RWPE1 (cell line): ENCODE results near the gene CD300LD.

Experiments used
- CTCF ChIA-PET: fragments of 350-600 bp; sonication (Branson Sonifier 250); formaldehyde crosslinking; extraction: SDS; loops from one replicate; lab custom pipeline; 2021; lab: Yijun Ruan, JAX
- POLR2A ChIA-PET: fragments of 400-600 bp; formaldehyde crosslinking; extraction: SDS; loops from one replicate; lab custom pipeline; 2020; ENCODE audit warnings: antibody characterized with exemption; ENCODE audit not compliant: low non-redundant PET; lab: Yijun Ruan, JAX
- DNase-seq: peaks from one replicate; pipeline ENCODE4 v3.0.0; 2012; ENCODE audit warnings: low spot score
- H3K27ac ChIP-seq: fragments of 450-650 bp; 2 replicates; pipeline ENCODE4 v1.5.1; 2017
- TF ChIP-seq, protein P1 (sequence below): fragments of 450-650 bp; conservative IDR thresholded peaks from 2 replicates; pipeline ENCODE4 v1.5.1; 2017; ENCODE audit warnings: low read depth, mild to moderate bottlenecking

The CD300LD gene

DNA sequence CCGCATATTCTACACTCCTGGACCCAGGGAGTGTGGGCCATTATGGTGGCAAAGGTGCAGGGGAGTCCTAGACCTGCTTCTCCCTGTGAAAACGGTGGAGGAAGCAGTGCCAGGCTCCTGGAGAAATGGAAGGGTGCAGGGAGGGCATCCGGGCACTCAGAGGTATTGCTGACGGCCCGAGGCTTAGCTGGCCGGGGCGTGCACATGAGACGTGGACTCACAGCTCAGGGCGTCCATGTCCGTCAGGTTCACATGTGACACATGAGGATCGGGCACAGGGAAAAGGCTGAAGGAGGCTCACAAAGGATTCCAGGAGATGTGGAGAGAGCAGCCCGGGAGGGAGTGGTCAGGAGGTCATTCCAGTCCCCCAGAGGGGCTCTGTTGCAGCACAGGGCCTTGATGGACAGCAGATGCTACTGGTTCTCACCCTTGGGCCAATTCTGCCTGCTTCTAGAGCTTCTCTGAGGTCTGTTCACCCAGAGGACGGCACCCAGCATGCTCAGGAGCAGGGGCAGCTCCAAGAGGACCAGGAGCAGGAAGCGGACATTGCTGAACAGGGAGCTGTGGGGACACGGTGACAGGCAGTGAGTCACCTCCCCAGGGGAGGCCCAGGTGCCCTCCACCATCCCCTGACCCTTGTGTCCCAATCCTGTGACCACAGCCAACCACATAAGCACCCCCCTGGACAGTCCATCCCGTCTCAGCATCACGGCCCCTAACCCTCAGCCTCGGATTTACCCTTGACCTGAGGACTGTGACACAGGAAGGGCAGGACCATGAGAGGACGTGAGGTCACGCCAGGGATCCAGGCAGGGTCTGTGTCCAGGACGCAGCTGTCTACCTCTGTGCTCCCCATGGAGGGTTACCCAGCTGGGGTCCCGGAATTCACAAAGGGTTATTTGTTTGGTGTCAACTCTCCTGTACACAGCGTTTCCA, 50.6 kb downstream of the CD300LD start:
- no peak for DNase-seq
- no peak overlapping the region for H3K27ac ChIP-seq
- CTCF ChIA-PET = no interaction called here
- TF ChIP-seq, protein P1, sequence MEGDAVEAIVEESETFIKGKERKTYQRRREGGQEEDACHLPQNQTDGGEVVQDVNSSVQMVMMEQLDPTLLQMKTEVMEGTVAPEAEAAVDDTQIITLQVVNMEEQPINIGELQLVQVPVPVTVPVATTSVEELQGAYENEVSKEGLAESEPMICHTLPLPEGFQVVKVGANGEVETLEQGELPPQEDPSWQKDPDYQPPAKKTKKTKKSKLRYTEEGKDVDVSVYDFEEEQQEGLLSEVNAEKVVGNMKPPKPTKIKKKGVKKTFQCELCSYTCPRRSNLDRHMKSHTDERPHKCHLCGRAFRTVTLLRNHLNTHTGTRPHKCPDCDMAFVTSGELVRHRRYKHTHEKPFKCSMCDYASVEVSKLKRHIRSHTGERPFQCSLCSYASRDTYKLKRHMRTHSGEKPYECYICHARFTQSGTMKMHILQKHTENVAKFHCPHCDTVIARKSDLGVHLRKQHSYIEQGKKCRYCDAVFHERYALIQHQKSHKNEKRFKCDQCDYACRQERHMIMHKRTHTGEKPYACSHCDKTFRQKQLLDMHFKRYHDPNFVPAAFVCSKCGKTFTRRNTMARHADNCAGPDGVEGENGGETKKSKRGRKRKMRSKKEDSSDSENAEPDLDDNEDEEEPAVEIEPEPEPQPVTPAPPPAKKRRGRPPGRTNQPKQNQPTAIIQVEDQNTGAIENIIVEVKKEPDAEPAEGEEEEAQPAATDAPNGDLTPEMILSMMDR = no peak
- POLR2A ChIA-PET = no interaction called here

DNA sequence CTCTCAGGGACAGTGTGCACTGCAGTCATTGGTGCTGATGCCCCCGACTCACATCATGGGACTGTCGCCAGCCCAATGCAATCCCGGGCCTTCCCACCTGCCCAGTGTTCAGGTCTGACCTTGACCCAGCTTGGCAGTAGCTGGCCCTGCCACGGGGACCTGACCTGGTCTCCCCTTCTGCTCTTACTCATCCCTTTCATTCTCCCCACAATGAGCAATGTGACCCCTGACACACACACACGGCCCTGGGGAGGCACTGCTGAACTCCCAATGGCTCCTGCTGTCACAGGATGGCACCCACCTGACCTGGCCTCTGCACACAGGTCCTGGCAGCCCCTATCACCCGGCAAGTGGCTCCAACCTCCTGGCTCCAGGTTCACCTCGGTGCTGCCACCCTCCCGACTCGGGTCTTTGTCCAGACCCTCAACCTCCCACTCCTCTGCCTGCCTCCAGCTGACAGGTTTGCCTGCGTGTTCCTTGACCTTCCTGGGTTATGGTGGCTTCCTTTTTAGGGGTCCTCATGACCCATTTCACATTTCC, 52.7 kb downstream of the CD300LD start:
- H3K27ac ChIP-seq = no peak overlapping the region
- POLR2A ChIA-PET = no interaction called here
- TF ChIP-seq, protein P1 = no peak
- CTCF ChIA-PET = no interaction called here
- DNase-seq = no peak

DNA sequence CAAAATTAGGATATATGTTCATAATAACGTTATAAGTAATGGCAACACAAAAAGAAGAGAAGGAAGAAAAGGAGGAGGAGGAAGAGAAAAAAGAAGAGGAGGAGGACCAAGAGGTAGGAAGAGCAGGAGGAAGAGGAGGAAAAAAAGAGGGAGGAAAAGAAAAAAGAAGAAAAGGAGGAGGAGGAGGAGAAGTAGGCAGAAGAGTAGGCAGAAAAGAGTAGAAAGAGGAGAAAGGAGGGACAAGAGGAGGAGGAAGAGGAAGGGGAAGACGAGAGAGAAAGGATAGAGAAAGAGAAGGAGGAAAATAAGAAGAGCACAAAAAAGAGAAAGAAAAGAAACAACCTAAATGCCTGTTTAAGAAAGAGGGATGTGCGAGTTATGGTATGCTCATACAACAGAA, 55.2 kb downstream of the CD300LD start:
- ChIA-PET CTCF (no interaction called here), POLR2A (no interaction called here)
- DNase-seq = no peak
- no peak overlapping the region for H3K27ac ChIP-seq
- TF ChIP-seq, protein P1 = no peak

DNA sequence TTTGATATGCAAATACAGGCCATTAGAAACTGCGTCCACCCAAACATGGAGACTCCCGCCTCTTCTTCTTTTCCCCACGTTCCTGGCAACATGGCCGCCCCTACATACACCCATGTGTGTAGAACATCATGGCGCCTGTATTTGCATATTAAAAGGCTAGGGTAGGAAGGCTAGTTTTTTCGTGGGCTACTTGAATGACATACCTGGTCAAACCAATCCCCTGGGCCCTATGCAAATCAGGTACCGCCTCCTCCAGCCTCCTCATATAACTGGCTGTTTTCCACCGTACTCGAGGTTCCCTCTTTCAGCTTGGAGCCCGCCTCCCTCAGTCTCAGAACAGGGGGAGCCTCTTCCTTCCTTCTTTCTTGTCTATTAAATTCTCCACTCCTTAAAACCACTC, 60.0 kb downstream of the CD300LD start:
- no peak overlapping the region for H3K27ac ChIP-seq
- ChIA-PET POLR2A (interaction anchor here (0.7 kb wide), 1 partner anchor 329 kb away, joined by 3 read pairs; no protein-coding TSS in a partner anchor), CTCF (interaction anchor here (0.7 to 1.5 kb wide), 2 partner anchors 81 to 163 kb away, joined by 3 to 4 read pairs; no protein-coding TSS in a partner anchor)

DNA sequence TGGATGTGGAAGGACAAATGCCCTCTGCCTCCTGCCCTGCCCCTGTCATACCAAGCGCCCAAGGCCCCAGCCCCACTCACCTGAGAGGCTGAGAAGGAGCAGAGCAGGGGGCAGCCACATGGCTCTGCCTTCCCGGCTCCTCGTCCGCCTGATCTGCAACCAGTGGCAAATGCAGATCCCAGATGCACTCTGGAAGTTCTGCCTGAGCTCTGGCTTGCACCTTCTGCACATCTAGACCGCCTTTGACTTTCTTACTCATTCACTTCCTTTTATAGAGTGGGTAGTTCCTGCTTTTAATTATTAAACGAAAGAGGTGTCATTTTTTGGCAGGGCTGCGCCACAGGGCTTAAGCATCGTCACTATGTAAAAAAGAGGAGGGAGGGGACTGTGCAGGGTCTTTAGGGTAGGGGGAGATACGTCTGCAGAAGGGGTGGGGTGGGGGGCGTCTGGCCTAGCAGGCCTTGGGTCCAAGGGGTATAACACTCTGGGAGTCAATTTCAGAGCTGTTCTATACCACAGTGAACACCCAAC, 60.8 kb downstream of the CD300LD start, which contains the start of gene CD300LB:
Gene CD300LB (minus strand): TSS at position 245 of the 531 bp plus-strand sequence. CDS start 125 bp downstream, at position 120.
- no peak for DNase-seq
- ChIA-PET POLR2A (interaction anchor here (0.7 kb wide), 1 partner anchor 328 kb away, joined by 3 read pairs; no protein-coding TSS in a partner anchor), CTCF (no interaction called here)
- H3K27ac ChIP-seq = no peak within 1 kb of the TSS
- TF ChIP-seq, protein P1 = no peak

More for the DNA sequence above, 60.0 kb downstream of the CD300LD start:
- DNase-seq = no peak
- TF ChIP-seq, protein P1 = no peak

DNA sequence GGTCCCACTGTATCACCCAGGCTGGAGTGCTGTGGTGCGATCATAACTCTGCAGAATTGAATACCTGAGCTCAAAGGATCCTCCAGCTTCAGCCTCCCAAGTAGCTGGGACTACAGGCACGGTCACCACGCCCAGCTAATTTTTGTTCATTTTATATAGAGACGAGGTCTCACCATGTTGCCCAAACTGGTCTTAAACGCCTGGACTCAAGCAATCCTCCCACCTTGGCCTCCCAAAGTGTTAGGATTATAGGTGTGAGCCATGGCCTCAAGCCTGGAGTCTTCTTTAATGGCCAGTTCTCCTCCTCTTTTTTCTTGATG, 61.3 kb downstream of the CD300LD start:
- POLR2A ChIA-PET = no interaction called here
- CTCF ChIA-PET = interaction anchor here (0.9 kb wide), 1 partner anchor 36 kb away, joined by 5 read pairs; no protein-coding TSS in a partner anchor
- TF ChIP-seq, protein P1 = no peak

More for the DNA sequence above, 61.3 kb downstream of the CD300LD start:
- DNase-seq = no peak
- H3K27ac ChIP-seq = no peak overlapping the region
